Measurements from ENCODE around the gene ADNP2.
"Not testable (repeated sequence)": the region's sequence is repeated elsewhere in the genome, so short reads cannot be mapped to it uniquely, and the experiment has no call there.

Gene ADNP2

DNA sequence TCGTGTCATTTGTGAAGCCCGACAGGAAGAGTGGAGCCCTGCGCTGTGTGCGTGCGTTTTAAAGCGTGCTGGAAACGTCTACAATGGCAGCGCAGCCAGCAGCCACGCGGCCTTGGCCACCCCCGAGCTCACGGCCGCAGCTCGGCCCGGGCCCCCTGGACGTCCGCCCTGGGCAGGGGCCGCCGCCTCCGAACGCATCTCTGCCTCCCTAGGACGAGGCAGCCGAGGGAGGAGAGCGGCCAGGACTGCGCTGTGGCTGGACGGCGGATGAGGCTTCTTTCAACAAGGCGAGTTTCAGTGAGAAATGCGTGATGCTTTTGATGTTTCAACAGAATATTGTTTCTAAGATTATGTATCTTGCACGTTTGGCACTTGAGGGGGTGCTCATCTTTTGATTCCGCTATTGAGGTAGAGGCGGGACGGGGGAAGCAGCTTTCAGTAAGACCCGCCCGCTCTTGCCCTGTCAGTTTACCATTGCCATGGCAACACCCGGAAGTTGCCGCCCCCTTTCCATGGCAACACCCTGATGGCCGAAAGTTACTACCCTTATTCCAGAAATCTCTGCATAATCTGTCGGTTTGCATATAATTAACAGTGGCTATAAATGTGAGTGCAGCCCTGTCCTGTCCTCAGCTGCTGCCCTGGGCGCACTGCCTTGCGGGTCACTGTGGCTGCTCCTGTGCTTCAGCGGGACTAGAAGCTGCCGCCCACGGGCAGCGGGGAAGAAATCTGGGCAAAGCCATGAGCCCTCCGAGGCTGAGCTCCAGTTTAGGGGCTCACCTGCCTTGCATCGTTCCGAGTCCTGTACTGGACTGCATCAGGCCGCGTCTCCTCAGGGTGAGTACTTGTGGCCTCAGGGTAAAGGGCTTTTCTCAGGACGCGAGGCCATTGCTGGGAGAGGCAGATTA is 38.6 kb downstream of the ADNP2 start:
- peak; percentile 76 to 77 for DNase-seq

GRCh38 chr18:80148326-80149199 is 39.5 kb downstream of the ADNP2 start:
- peak in 1 of 2 experiments; percentile 3 for DNase-seq

DNA sequence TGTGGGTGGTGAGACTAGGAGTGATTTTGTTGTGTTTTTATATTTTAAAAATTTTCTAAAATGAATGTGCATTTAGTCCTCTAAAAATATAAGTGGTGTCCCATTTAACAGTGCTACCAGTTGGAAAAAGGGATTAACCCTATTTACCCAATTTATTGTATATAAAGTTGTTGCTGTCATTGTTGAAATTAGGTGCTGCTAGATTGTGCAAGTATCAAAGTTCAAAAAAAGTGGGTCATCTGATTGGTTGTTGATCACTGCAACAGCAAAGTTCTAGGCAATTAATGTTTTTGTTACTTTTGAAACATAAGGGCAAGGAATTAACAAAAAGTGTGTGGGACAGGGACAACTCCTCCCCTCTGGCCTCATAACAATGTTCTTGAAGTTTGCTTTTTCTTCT is 40.6 kb downstream of the ADNP2 start:
- DNase-seq = no peak

GRCh38 chr18:80154293-80154692 is 45.2 kb downstream of the ADNP2 start:
- DNase-seq = peak in 1 of 2 experiments; percentile 32

DNA sequence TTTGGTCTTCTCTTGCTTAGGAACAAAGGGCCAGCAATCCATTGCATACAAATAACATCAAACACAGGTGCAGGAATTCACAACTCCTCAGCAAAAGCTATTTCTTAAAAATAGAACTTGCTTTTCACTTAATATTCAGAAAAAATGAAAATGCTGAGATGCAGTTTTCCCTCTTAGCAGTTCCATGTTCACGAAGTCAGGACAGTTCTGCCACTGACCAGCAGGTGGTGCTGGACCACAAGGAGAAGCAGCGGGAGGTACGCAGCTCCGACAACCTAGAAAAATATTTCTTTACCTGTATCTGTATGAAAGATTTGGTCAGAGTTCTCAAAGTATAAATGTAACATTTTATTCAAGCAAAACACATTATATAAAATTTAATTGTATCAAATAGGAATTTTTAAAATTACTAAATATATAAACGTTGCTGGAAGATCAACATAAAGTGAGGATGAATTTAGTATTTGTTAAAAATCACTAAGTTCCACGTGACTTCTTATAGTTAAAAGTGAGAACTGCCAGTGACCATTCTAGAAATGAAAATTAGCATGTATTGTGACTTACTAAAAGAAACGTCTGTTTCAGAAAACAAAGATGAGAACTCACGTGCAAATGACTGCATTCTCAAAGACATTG is 48.8 kb downstream of the ADNP2 start:
- peak; percentile 60 to 76 for DNase-seq

- no peak for DNase-seq
Observed at GRCh38 chr18:80158365-80158764, 49.3 kb downstream of the ADNP2 start.

DNA sequence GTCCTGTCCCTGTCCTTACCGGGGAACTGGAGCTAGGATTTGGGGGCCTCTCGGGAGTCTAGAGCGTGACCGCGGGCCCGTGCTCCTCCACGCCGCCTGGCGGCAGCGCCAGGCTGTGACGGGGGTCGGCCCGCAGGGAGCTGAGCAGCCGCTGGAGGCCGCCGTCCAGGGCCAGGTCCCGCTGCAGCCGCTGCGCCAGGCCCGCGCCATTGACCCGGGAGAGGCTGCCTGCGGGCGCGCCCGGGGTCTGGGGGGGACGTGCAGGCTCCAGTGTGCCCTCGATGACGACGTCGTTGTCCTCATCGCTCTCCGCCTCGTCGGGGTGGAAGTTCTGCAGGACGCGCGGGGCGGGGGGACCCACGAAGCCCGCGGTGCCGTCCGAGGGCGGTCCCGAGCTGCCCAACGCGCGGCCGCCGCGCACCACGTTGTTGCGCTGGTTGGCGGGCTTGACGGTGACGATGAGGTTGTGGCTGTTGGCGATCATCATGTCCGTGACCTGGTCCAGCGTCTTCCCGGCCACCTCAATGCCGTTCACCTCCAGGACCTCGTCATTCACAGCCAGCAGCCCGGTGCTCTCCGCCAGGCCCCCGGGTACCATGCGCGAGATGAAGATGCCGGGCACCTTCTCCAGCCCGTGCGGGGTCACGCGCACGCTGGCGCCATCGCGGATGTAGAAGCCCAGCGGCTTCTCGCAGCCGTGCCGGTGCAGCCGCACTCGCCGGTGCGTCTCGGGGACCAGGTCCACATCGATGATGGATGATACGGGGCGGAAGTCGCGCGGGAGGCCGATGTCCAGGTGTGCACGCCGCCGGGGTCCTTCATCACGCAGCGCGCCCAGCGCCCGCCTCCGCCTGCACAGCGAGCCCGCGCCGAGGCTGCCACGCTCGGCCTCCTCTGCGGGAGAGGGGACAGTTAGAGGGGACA is 50.9 kb downstream of the ADNP2 start:
- DNase-seq = no peak

DNA sequence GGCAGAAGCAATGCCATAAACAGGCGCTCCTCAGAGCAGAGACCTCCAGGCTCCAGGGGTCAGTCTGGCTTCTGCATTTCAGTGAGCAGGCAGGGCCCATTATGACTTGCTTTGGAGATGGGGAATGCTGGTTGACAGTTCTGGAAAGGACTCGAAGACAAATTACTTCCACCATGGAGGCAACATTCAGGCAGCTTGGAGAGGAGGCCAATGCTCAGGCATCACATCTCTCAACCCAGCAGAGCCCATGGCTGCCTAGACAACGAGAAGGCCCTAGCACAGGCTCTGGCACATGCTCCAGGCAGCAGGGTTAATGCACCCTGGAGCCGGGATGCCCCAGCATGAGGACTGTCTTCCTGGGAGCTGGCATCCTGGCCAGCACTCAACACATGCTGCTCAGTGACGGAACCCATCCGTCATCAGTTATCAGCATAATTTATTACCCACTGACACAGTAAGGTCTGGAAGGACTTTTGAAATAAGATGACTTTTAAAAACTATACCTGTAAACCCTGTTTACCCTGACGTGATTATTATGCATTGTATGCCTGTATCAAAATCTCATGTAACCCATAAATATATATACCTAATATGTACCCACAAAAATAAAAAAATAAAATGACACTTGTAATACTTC is 52.8 kb downstream of the ADNP2 start:
- DNase-seq = no peak

DNA sequence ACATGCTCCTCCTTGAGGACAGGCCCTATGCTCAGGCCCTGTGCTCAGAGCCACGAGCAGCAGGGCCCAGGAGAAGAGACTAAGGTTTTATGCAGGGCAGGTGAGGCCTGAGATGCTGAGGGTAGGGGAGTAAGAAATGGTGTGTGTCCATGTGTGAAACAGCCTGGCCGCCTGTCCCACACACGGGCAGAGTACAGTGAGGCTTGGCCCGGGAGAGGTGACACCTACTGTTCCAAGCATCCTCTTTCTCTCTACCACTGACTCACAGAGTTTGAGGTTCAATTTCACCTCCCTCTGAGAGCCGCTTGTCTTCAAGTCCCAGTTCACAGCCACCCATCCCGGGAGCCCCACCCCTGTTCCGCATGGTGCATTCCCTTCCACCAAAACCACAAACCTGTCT is 54.1 kb downstream of the ADNP2 start:
- no peak for DNase-seq

DNA sequence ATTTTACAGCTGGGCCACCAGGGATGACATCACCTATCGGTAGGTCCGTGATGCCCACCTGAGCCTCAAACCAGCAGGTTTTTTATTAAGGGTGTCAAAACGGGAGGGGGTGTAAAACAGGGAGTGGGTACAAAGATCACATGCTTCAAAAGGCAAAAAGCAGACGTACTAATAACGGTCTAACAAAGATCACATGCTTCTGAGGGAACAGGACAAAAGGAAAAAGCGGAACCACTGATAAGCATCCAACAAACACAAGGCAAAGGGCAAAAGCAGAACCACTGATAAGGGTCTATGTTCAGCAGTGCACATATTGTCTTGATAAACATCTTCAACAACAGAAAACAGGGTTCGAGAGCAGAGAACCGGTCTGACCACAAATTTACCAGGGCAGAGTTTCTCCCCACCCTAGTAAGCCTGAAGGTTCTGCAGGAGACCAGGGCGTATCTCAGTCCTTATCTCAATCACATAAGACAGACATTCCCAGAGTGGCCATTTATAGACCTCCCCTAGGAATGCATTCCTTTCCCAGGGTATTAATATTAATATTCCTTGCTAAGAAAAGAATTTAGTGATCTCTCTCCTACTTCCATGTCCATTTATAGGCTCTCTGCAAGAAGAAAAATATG is 55.8 kb downstream of the ADNP2 start:
- DNase-seq = not testable (repeated sequence)

- DNase-seq = no peak
Observed at GRCh38 chr18:80166240-80166639, 57.2 kb downstream of the ADNP2 start.

GRCh38 chr18:80166725-80167124 is 57.7 kb downstream of the ADNP2 start:
- DNase-seq = no peak

- DNase-seq = no peak
Observed at GRCh38 chr18:80167331-80167730, 58.3 kb downstream of the ADNP2 start.

- DNase-seq = no peak
Observed at GRCh38 chr18:80167931-80168330, 58.9 kb downstream of the ADNP2 start.

GRCh38 chr18:80168346-80168745 is 59.3 kb downstream of the ADNP2 start:
- DNase-seq = no peak

GRCh38 chr18:80168982-80169381 is 59.9 kb downstream of the ADNP2 start:
- DNase-seq = no peak

DNA sequence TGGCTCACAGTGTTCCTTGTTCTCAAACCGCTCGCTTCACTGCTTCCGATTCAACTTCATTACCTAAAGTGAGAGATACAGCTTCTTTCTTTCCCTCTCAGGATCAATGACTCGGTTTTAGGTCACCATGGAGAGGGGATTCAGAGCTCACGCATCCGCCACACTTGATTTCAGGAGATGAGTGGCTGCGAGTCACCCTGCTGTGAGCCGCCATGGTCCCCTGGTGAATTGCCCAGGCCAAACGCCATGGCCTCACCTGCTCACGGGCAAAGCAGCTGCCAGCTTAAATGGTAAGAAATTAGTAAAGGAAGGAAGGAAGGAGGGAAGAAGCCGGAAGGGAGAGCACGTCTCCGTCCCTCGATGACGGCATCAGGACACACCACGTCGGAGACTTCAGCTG is 60.5 kb downstream of the ADNP2 start:
- no peak for DNase-seq

DNA sequence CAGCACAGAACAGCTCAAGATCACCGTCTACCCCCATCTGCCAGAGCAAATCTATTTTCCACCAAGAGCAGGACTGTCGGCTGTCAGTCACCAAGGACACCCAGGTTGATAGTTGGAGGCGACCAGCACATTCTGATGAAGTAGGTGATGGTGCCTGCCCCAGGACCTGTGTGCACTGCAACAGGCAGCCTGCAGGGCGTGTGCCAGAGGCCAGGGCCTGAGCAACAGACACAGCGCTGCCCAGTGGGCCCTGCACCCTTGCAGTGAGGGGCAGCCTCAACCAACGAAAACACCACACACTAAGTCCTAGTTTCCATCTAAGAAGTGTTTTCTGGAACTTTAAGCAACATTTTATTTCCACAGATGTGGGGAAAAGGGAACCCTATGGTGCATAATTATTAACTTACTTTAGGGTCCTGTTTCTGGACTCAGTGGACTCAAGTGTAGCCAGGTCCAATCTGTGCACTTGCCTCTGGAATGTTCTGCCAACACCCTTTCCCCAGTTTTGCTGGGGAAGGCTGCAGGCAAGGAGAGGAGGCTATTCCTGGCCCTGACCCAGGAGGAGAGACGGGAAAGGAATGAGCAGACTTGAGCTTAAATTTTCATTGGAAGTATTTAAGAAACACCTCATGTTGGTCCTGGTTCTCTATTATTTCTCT is 61.5 kb downstream of the ADNP2 start:
- no peak for DNase-seq

GRCh38 chr18:80171054-80171872 is 62.2 kb downstream of the ADNP2 start:
- no peak for DNase-seq

- no peak for DNase-seq
Observed at GRCh38 chr18:80172056-80172455, 63.0 kb downstream of the ADNP2 start.
